ENCODE results near the gene DNAAF9. TPM values are rescaled to one million over a fixed set of nuclear protein-coding genes. Genes with fewer than 3 reads are reported as not detected.
"Not testable (repeated sequence)": the region's sequence is repeated elsewhere in the genome, so short reads cannot be mapped to it uniquely, and the experiment has no call there.

Gene DNAAF9
- total and polyA plus RNA-seq, 12 donors = 6.9 to 26.1 (median 18.1) TPM

DNA sequence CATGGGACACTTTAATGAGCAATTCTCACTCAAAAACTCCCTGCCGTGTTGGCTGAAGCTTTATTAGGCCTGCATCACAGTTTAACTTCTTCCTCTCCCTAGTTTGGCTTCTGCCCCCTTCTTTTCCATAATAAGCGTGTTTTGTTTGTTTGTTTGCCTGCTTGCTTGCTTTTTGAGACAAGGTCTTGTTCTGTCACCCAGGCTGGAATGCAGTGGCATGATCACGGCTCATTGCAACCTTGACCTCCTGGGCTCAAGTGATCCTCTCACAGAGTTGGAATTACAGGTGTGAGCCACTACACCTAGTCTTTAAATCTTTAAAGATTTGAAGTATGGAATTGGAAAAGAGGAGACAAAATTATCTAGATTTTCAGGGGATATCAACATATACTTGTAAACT lies 25.4 kb upstream of the DNAAF9 start:
- intact Hi-C loops (cut with DNase I) = no loop called here
- no peaks in the 10 kb centered on the region for H3K9me3 ChIP-seq (replicated peaks in 1 of 3)
- H3K4me1 ChIP-seq (replicated peaks in 1 of 2) = no peaks in the 10 kb centered on the region
- TF ChIP-seq, protein P1, sequence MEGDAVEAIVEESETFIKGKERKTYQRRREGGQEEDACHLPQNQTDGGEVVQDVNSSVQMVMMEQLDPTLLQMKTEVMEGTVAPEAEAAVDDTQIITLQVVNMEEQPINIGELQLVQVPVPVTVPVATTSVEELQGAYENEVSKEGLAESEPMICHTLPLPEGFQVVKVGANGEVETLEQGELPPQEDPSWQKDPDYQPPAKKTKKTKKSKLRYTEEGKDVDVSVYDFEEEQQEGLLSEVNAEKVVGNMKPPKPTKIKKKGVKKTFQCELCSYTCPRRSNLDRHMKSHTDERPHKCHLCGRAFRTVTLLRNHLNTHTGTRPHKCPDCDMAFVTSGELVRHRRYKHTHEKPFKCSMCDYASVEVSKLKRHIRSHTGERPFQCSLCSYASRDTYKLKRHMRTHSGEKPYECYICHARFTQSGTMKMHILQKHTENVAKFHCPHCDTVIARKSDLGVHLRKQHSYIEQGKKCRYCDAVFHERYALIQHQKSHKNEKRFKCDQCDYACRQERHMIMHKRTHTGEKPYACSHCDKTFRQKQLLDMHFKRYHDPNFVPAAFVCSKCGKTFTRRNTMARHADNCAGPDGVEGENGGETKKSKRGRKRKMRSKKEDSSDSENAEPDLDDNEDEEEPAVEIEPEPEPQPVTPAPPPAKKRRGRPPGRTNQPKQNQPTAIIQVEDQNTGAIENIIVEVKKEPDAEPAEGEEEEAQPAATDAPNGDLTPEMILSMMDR (IDR thresholded peaks at IDR 0.05) = no peak
- TF ChIP-seq POLR2A (IDR thresholded peaks at IDR 0.05) = no peak
- H3K27me3 ChIP-seq = no peaks in the 10 kb centered on the region
- H3K36me3 ChIP-seq (replicated peaks in 1 of 2) = no peaks in the 10 kb centered on the region
- no peak for DNase-seq
- no peak overlapping the region for H3K27ac ChIP-seq
- WGBS, 4 donors = 58 to 77% (median 67%) methylated on average over 3 of the region's 3 CpGs
- no peak overlapping the region for H3K4me3 ChIP-seq

DNA sequence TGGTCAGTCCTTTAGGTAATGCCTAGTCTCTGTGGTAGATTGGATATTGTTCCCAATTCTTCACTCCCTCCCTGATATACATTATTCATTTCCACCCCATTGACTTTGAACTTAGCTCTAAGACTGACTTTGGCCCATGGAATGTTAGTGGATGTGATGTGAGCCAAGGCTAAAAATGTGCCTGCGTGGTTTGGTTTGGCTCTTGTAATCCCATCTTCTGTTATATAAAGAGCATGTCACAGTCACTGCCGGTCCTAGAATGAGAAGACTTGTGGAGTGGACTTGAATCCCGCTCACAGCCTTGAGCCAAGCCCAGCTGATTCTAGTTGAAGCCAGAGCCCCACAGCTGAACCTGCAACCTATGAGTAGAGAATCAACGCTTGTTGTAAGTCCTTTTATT lies 23.6 kb upstream of the DNAAF9 start:
- peak overlapping the region in 1 of 5 donors; percentile 73 for H3K27ac ChIP-seq
- TF ChIP-seq, protein P1 (IDR thresholded peaks at IDR 0.05) = no peak
- TF ChIP-seq POLR2A (IDR thresholded peaks at IDR 0.05) = no peak
- intact Hi-C loops (cut with DNase I) = no loop called here

DNA sequence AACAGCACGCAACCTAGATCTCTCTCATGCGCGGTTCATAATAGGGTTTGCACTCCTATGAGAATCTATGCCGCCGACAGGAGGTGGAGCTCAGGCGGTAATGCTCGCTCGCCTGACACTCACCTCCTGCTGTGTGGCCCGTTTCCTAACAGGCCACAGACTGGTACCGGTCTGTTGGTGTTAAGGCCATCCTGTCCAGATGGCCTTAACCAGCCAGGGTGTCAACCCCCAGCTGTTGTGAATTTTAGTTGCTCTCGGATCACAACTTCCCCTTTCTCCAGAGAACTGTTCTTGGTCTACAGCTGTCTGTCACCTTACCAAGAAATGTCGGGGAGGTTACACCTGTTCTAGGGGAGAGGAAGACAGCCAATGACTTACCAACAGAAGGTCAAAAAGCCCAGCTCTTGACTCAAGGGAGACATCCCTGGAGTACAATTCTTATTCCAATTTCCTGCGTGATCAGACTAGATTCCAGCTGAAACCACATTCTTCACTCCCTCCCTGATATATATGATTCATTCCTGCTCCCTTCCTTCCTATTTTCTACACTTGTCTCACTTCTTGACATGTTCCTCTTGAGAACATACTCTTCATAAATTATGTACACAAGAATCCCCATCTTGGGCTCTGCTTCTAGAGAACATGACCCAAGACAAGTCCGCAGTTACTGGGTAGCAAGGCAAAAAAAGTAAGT lies 23.1 kb upstream of the DNAAF9 start:
- H3K4me1 ChIP-seq (replicated peaks in 1 of 2) = no peaks in the 10 kb centered on the region
- H3K4me3 ChIP-seq = no peak overlapping the region
- TF ChIP-seq, protein P1 (IDR thresholded peaks at IDR 0.05) = no peak
- no peak for TF ChIP-seq POLR2A (IDR thresholded peaks at IDR 0.05)
- DNase-seq = peak in 4 of 7 donors; percentile 20 to 51 (median 24)
- 70 to 78% (median 77%) methylated on average over 14 of the region's 14 CpGs for WGBS, 4 donors
- intact Hi-C loops (cut with DNase I) = no loop called here
- no peaks in the 10 kb centered on the region for H3K9me3 ChIP-seq (replicated peaks in 1 of 3)
- H3K36me3 ChIP-seq (replicated peaks in 1 of 2) = no peaks in the 10 kb centered on the region
- H3K27ac ChIP-seq = peak overlapping the region in 1 of 5 donors; percentile 73
- H3K27me3 ChIP-seq = no peaks in the 10 kb centered on the region

More for the DNA sequence above, 23.6 kb upstream of the DNAAF9 start:
- Histone ChIP-seq H3K4me3 (no peak overlapping the region), H3K9me3 (replicated peaks in 1 of 3) (no peaks in the 10 kb centered on the region), H3K36me3 (replicated peaks in 1 of 2) (no peaks in the 10 kb centered on the region), H3K27me3 (no peaks in the 10 kb centered on the region), H3K4me1 (replicated peaks in 1 of 2) (no peaks in the 10 kb centered on the region)
- 83 to 93% (median 88%) methylated on average over 3 to 4 of the region's 4 CpGs for WGBS, 4 donors
- DNase-seq = no peak

DNA sequence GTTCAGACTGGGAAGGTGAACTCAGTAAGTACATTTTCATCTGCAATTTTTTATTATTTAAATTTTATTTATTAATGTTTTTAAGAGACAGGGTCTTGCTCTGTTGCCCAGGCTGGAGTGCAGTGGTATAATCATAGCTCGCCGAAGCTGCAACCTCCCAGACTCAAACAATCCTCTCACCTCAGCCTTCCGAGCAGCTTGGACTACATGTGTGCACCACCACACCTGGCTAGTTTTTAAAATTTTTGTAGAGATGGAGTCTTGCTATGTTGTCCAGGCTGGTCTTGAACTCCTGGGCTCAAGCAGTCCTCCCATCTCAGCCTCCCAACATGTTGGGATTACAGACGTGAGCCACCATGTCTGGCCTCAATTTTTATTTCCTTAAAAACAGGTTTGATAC lies 19.3 kb upstream of the DNAAF9 start:
- H3K27ac ChIP-seq; H3K4me3 ChIP-seq; H3K36me3 ChIP-seq (replicated peaks in 1 of 2); H3K27me3 ChIP-seq; DNase-seq; intact Hi-C loops (cut with DNase I); H3K9me3 ChIP-seq (replicated peaks in 1 of 3); H3K4me1 ChIP-seq (replicated peaks in 1 of 2): not testable (repeated sequence)
- 65 to 86% (median 81%) methylated on average over 4 of the region's 4 CpGs for WGBS, 4 donors

DNA sequence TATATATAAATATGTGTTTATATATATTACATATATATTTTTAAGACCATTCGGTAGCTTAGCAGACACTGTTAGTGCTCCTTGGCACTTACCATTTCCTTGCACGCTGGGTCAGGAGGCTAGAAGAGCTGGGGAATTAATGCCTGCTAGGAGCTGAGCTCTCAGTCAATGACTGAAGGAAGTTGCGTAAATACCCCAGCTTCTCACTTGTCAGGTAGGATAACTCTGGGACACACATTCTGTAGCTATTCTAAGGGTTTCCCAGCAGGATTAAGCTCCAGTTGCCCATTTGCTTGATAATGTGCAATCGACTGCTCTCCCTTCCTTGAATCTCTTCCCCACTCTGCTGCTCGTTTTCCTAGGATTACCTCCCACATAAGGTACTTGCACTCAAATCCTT lies 15.7 kb upstream of the DNAAF9 start:
- 62 to 67% (median 63%) methylated on average over 5 of the region's 5 CpGs for WGBS, 4 donors
- no peaks in the 10 kb centered on the region for H3K4me1 ChIP-seq (replicated peaks in 1 of 2)
- TF ChIP-seq, protein P1 (IDR thresholded peaks at IDR 0.05) = no peak
- TF ChIP-seq POLR2A (IDR thresholded peaks at IDR 0.05) = no peak
- intact Hi-C loops (cut with DNase I) = no loop called here
- H3K9me3 ChIP-seq (replicated peaks in 1 of 3) = no peaks in the 10 kb centered on the region
- H3K4me3 ChIP-seq = no peak overlapping the region
- no peak overlapping the region for H3K27ac ChIP-seq
- no peak for DNase-seq
- H3K36me3 ChIP-seq (replicated peaks in 1 of 2) = no peaks in the 10 kb centered on the region
- H3K27me3 ChIP-seq = no peaks in the 10 kb centered on the region

All from adrenal gland (tissue), 12 donors.